Renal pelvis (tissue), 4 donors: ENCODE data around the gene STX10. TPM values are rescaled to one million over a fixed set of nuclear protein-coding genes. Genes with fewer than 3 reads are reported as not detected.

Experiments used
- DNase-seq: peaks from one replicate; pipeline ENCODE4 v3.0.0-alpha.2; 2013
- polyA plus RNA-seq, 3 donors: library from polyadenylated mRNA; unstranded; fragments of 120-200 nt; gene quantifications; one replicate each; pipeline ENCODE4 v1.2.1, GENCODE V29; 2013; ENCODE audit not compliant: insufficient read length in 3 of 3

STX10 gene
- polyA plus RNA-seq, 3 donors: 63.9 to 72.6 (median 64.1) TPM

GRCh38 chr19:13102416-13102665 lies 47.8 kb downstream of the STX10 start:
- DNase-seq: no peak

GRCh38 chr19:13101590-13102415 lies 48.4 kb downstream of the STX10 start:
- no peak for DNase-seq

- DNase-seq: no peak
Observed at GRCh38 chr19:13100841-13101589, 49.2 kb downstream of the STX10 start.

GRCh38 chr19:13100031-13100588 lies 50.1 kb downstream of the STX10 start:
- no peak for DNase-seq

- DNase-seq: no peak
Observed at GRCh38 chr19:13099073-13099999, 50.8 kb downstream of the STX10 start.

GRCh38 chr19:13098277-13099072 lies 51.7 kb downstream of the STX10 start:
- DNase-seq: no peak

- DNase-seq: no peak
Observed at GRCh38 chr19:13097463-13098258, 52.5 kb downstream of the STX10 start.

GRCh38 chr19:13097033-13097462 lies 53.1 kb downstream of the STX10 start:
- no peak for DNase-seq

- no peak for DNase-seq
Observed at GRCh38 chr19:13095934-13096927, 53.9 kb downstream of the STX10 start.

- DNase-seq: no peak
Observed at GRCh38 chr19:13095393-13095784, 54.8 kb downstream of the STX10 start.

- DNase-seq: no peak
Observed at GRCh38 chr19:13094771-13095392, 55.3 kb downstream of the STX10 start.

- no peak for DNase-seq
Observed at GRCh38 chr19:13094106-13094504, 56.1 kb downstream of the STX10 start.

Other genes starting within 250 kb of the STX10 start
- 1 to 10 TPM; 2.4 to 6.2 (median 5.5) TPM for gene SYCE2, start 231.1 kb downstream of the STX10 start, polyA plus RNA-seq
- 10 to 100 TPM; 54.6 to 65.4 (median 62.1) TPM for gene FARSA, start 216.7 kb downstream of the STX10 start, polyA plus RNA-seq
- gene CALR, start 211.8 kb downstream of the STX10 start, polyA plus RNA-seq: 1,000 to 10,000 TPM in 1 of 3 donors, 100 to 1,000 TPM in 2; 860 to 1,005 (median 871) TPM
- gene RAD23A, start 204.5 kb downstream of the STX10 start, polyA plus RNA-seq: 10 to 100 TPM; 81.0 to 92.7 (median 89.6) TPM
- 10 to 100 TPM; 36.2 to 54.7 (median 42.6) TPM for gene GADD45GIP1, start 193.2 kb downstream of the STX10 start, polyA plus RNA-seq
- gene DAND5, start 180.8 kb downstream of the STX10 start, polyA plus RNA-seq: under 1 TPM; 0.06 to 0.22 (median 0.19) TPM
- 10 to 100 TPM; 14.8 to 19.2 (median 14.9) TPM for gene NFIX, start 154.9 kb downstream of the STX10 start, polyA plus RNA-seq
- 1 to 10 TPM; 5.2 to 7.7 (median 5.7) TPM for gene LYL1, start 47.5 kb downstream of the STX10 start, polyA plus RNA-seq
- 10 to 100 TPM; 35.0 to 43.9 (median 42.9) TPM for gene TRMT1, start 33.6 kb downstream of the STX10 start, polyA plus RNA-seq
- gene NACC1, start 32.1 kb downstream of the STX10 start, polyA plus RNA-seq: 10 to 100 TPM; 29.1 to 38.3 (median 38.1) TPM
- gene IER2, start within 50 bp of the STX10 start, polyA plus RNA-seq: 10 to 100 TPM; 67.0 to 87.0 (median 73.1) TPM